Adipose tissue (tissue), 3 donors: ENCODE measurements around the gene LSMEM2. TPM values are rescaled to one million over a fixed set of nuclear protein-coding genes. Genes with fewer than 3 reads are reported as not detected.
A peak's percentile ranks its signal among the peaks of the same experiment; 100 is the strongest.

ENCODE experiments used
- H3K27ac ChIP-seq: one replicate; pipeline ENCODE4 v1.5.1; 2013; ENCODE audit warnings: low read depth, low read length
- WGBS, 3 donors: extraction: QIAGEN DNeasy Blood & Tissue Kit; methylation state at CpG; one replicate each; pipeline ENCODE4 v1.1.7; 2013; 5-methylcytosine and 5-hydroxymethylcytosine counted together
- polyA plus RNA-seq, 3 donors: library from polyadenylated mRNA; stranded (reverse); fragments of 200-250 nt; gene quantifications; one replicate each; pipeline ENCODE4 v1.2.3, GENCODE V29; 2013
- donor health status: healthy with polysubstance abuse.
- donor health status: Bipolar disorder and iron deficiency.
- donor health status: healthy.

Gene LSMEM2
- under 1 TPM in 2 of 3 donors, not detected in 1; 0.15 TPM for polyA plus RNA-seq

DNA sequence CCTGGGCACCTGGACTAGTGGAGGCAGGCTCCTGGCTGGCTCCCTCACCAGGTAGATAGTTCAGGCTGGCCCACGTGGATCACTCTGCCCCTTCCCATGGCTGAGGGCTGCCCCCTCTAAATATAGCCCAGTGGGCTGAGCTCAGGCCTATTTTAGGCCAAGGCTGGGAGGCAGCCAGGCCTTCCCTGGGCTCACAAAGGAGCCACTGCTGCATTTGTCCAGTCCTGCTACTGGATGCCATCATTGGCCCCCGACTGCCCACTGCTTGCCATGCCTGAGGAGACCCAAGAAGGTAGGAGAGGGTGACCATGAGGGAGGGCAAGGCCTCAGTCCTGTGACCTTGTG lies at the start of gene LSMEM2:
Gene LSMEM2, plus strand, starts transcription at position 208 of the 345 bp plus-strand sequence. Its CDS starts 27 bp downstream, at position 235.
- WGBS, 3 donors = 49 to 63% (median 53%) methylated on average over 2 of the region's 2 CpGs
- no peak within 1 kb of the TSS for H3K27ac ChIP-seq

DNA sequence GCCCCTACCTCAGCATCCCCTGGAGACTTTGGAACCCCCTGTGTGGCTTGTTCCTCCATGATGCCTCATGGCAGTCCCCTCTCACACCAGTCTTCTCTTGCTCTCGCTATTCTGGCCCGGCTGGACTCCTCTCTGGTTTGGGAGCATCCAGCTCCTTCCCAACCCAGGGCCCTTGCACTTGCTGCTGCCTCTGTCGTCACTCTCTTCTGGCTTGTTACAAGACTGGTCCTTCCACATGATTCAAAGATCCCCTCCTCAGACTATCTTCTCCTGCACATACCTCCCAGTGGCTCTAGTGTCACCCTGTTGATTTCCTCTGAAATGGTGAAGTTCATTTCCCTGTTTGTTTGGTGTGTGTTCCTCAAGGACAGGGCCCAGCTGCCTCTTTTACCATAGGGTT lies 49.4 kb upstream of the LSMEM2 start:
- no peak overlapping the region for H3K27ac ChIP-seq
- 87 to 97% (median 91%) methylated on average over 3 of the region's 3 CpGs for WGBS, 3 donors

DNA sequence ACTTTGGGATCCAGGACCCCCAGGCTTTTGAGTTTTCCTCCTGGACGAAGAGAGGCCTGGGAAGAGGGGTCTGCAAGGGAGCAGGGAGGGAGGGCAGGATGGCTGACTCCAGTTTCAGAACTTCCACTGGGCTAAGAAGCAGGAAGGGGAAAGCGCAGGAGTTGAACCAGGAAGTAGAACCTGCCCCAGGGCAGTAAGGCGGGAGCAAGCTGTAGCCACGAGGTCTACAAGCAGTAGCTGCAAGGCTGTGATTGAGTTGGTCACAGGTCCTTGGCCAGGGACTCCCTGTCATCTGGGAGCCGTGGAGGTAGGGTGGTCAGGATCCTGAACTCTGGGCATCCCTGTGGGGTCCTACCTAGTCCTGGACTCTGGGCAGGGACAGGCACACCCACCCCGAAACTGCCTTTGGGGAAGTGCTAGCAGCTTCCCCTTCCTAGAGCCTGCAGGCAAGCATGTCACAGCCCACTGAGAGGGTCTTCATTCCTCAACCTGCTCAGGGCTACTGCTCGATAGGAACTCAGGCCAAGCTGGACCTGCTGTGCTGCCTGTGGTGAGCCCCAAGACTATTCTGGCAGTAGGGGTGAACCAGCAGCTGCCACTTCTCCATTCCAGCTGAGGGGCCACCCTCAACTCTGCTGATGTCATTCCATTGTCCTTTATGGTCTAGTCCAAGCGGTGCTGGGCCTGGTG lies 48.6 kb upstream of the LSMEM2 start:
- 70 to 80% (median 71%) methylated on average over 8 of the region's 8 CpGs for WGBS, 3 donors
- H3K27ac ChIP-seq = no peak overlapping the region

DNA sequence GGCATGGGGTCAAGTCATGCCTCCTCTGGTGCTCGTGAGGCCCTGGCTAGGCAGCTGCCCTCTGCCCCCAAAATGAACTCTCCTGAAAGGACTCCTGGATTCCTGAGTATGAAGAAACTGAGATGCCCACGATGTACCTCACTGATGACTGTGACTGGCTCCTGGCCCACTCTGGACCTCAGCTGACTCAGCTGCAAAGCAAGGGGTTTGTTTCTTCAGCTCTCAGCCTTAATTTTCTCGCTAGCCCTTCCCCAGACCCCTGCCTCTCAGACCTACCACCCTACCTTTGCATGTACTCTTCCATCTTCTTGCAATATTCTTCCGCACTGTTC lies 48.1 kb upstream of the LSMEM2 start:
- H3K27ac ChIP-seq = no peak overlapping the region
- 80 to 88% (median 84%) methylated on average over 4 of the region's 4 CpGs for WGBS, 3 donors

DNA sequence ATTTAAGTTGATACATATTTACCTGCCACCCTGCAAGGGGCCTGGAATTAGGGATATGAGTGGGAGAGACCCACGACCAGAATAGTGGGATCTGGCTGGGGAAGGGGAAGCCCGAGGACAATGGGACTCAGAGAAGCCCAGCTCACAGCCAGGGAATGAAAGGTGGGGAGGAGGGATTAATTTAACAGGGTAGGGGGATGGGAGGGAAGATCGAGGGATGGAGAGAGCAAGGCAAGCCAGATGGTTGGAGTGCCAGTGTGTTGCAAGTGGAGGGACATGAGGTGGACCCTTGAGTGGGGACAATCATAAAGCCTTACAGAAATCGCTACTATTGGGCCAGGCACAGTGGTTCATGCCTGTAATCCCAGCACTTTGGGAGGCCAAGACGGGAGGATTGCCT lies 47.3 kb upstream of the LSMEM2 start:
- H3K27ac ChIP-seq = no peak overlapping the region
- 76 to 85% (median 84%) methylated on average over 5 of the region's 5 CpGs for WGBS, 3 donors

DNA sequence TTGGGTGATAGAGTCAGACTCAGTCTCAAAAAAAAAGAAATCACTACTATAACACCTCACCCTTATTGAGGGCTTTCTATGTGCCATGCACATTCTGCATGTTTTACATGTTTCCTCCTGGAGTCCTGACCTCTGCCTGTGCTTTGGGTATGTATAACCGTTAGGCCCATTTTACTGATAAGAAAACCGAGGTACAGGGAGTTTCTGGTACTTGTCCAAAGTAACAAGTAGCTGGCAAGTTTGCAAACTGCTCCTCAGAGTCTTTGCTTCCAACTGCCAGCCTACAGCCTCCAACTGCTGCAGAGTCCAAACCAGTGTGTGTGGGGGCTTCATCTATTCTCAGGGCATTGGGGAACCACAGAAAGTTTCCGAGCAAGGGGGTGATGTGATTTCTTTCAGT lies 46.6 kb upstream of the LSMEM2 start:
- WGBS, 3 donors = 66 to 88% (median 75%) methylated on average over 3 of the region's 3 CpGs
- H3K27ac ChIP-seq = no peak overlapping the region

DNA sequence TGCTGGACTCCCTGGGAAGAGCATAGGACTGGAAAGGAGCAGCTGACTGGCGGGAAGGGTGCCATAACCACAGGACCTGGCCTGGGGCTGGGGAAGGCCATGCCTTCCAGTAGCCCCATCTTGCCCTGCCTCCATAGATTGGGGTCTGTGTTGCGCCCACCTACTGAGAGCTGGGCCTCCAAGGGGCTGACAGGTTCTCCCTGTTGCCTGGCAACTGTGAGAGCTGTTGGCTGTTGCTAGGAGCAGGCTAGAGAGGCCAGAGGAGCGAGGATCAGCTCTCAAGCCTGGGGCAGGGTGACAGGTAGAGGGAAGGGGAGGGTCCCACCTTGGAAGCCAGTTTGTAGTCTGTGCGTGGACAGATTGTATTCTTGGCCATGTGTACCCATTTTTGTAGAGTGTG lies 45.7 kb upstream of the LSMEM2 start:
- no peak overlapping the region for H3K27ac ChIP-seq
- WGBS, 3 donors = 89 to 97% (median 92%) methylated on average over 4 of the region's 4 CpGs

DNA sequence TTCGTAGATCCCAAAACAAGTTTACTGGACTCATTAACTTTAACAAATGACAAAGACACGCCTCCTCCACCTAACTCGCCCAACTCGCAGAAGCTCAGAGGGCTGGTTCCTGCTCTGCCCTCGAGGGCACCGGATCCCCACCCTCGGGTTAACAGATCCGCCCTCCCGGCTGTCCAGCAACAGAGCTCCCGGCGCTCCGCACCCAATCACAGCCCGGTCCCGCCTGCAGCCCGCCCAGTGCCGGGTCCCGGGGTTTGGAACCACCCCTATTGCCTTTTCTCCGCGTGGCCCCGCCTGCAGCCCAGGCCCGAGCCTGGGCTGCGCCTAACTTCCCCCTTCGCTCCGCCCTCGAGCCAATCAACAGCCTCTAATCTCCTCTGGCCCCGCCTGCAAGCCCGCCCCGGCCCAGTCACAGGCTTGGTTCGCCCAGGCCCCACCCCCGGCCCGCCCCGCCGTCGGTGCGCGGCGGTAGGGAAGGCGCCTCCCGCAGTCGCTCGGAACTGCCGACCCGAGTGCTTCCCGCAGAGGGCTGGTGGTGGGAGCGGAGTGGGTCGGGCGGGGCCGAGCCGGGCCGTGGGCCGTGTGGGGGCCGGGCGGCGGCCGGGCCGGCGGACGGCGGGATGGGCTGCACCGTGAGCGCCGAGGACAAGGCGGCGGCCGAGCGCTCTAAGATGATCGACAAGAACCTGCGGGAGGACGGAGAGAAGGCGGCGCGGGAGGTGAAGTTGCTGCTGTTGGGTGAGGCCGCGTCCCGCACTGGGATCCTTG lies 43.0 kb upstream of the LSMEM2 start, which contains the start of gene GNAI2:
Gene GNAI2, plus strand, starts transcription at position 489 of the 768 bp plus-strand sequence. Its CDS starts 132 bp downstream, at position 621.
- WGBS, 3 donors = 0 to 1% (median 1%) methylated on average over 71 to 75 of the region's 75 CpGs

DNA sequence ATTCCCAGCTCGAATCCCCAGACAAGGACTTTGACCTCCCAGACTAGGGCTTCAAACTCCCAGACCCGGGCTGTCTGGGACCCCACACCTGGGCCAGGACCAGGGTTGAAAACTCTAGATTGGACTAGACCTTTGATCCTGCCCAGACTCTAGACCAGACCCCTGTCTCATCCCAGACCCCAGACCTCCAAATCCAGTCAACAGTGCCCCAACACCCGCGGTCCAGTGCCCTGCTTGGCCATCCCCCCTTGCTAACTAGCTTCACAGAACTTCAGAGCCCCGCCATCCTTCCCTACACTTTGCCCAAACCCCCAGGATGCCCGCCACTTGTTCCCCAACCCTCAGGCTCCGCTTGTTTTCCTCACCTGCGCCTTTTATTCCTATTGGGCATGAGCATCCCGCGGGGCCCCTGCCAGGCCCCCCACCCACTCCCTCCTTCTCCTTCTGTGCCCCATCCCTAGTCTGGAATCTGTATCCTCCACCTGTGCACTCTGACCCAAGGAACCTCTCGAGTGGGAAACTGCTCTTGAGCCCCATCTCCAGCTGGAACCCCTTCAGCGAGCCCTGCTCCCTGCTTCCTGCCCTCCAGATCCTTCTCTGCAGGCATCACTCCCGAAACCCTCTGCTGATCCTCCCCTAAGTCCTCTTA lies 42.3 kb upstream of the LSMEM2 start:
- 1 to 10% (median 2%) methylated on average over 13 of the region's 13 CpGs for WGBS, 3 donors
- H3K27ac ChIP-seq = peak overlapping the region; percentile 38

More for the DNA sequence above, 43.0 kb upstream of the LSMEM2 start, which contains the start of gene GNAI2:
- H3K27ac ChIP-seq = peak within 1 kb of the TSS; percentile 38

DNA sequence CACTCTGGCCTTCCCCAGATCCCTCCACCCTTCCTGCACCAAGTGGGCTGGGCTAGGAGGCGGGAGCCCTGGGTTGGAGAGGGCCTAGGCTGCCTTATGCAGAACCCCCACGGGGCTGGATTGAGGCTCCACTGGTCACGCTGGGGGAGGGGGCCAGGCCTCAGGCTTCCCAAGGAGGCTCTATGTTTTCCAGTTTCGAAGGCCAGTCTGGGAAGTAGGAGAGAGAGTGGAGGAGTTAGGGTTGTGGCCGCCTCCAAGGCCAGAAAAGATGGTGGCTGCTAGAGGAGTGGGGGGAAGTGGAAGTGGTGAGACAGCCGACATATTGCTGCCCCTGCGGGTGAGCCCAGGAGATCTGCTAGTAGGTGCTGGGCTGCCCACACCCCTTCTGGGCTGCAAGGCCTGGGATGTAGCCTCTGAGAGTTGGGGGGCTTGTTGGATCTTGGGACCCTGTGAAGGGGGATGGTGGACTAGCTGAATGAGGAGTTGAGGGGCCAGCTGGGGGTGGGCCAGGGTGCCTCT lies 41.7 kb upstream of the LSMEM2 start:
- peak overlapping the region; percentile 62 for H3K27ac ChIP-seq
- WGBS, 3 donors = 1 to 27% (median 6%) methylated on average over 7 of the region's 7 CpGs

DNA sequence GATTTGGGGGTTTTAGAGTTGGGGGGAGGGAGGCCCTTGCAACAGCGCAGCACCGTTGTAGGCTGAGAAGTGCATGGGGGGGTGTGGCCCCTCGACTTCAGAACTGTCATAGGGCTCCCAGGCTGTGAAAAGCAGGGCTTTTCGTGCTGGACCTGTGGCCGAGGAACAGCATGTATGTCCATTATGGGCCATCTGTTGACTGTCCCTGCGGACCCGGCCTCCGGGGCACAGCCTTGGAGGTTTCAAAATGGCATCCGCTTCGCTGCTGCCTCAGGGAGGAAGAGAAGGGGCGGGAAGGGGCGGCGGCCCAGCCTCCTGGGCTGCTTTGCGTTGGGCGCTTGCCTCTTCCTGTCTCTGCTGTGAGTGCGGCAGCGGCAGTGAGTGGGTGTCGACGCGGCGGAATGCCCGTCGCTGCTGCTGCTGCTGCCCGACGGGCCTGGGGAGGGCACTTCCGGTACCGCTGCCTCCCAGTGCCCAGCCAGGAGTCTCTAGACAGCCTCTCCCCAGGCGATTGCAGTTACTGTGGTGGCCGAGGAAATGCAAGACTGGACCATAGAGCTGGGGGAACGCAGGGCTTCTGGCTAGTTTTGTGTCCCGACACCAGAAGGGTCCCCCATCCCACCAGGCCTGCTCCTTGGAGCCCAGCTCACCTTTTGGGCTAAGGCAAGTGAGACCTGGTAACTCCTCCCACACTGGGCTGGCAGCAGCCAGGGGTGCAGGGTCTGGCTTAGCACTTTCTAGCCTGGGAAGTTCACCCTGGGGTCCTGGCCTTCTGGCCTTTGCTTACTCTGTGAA lies 40.9 kb upstream of the LSMEM2 start:
- H3K27ac ChIP-seq = peak overlapping the region; percentile 63
- WGBS, 3 donors = 0 to 10% (median 1%) methylated on average over 31 of the region's 31 CpGs

DNA sequence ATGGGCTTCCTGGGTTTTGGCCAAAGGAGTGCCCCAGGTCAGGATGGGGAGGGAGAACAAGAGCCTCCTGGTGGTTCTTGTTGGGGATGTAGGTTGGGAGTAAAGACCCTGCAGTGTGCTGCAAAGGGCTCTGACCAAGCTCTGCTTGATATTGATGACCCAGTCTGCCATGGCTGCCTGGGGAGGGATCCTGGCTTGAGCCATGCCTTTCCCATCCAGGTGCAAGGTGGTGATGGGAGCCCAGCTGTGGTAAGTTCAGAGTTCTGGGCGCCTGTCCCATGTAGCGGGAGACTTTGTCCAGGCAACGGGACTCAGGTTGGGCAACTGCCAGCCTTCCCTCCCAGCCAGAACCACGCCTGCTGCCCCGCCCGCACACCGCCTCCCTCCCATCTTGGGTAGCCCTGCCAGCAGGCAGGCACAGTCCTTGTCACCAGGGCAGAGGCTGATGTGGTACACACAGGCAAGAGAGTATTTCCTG lies 40.3 kb upstream of the LSMEM2 start:
- 7 to 22% (median 14%) methylated on average over 7 of the region's 7 CpGs for WGBS, 3 donors
- peak overlapping the region; percentile 63 for H3K27ac ChIP-seq

DNA sequence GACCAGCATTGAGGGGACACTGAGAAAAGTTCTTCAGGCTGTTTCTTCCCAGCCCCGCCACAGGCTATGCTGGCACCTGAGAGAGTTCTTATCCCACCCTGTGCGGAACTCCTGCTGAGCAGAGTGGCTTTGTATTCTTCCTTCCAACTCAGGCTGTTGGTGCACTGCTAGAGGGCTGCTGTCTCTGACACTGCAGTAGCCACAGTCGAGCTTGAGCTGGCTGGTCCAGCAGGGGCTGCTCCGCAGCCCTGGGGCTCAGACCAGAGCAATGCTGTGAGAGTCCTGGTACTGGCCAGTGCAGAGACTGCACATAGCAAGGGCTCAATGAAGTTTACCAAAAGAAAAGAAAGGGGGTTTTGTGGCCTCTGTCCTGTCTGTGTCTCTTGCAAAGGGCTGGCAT lies 39.2 kb upstream of the LSMEM2 start:
- peak overlapping the region; percentile 43 for H3K27ac ChIP-seq
- 65 to 70% (median 69%) methylated on average over 4 of the region's 4 CpGs for WGBS, 3 donors

DNA sequence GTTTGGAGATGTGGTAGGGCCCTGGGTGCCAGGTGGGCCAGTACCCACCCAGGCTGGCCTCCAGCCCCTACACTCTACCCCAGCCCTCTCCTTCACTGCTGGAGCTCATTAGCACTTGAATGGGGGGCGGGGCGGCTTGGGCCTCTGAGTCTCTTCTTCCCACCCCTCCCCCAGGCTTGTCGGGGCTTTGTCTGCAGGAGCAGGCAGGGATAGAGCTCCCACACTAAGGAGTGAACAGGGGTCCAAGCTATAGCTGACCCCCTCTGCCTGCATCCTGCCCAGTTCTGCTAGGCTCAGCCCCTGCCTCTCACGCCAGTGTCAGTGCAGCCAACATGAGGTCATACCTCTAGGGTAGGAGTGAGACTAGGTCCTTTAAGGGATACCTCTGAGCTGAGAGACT lies 37.7 kb upstream of the LSMEM2 start:
- peak overlapping the region; percentile 28 for H3K27ac ChIP-seq
- WGBS, 3 donors = 62 to 68% (median 66%) methylated on average over 4 of the region's 4 CpGs

DNA sequence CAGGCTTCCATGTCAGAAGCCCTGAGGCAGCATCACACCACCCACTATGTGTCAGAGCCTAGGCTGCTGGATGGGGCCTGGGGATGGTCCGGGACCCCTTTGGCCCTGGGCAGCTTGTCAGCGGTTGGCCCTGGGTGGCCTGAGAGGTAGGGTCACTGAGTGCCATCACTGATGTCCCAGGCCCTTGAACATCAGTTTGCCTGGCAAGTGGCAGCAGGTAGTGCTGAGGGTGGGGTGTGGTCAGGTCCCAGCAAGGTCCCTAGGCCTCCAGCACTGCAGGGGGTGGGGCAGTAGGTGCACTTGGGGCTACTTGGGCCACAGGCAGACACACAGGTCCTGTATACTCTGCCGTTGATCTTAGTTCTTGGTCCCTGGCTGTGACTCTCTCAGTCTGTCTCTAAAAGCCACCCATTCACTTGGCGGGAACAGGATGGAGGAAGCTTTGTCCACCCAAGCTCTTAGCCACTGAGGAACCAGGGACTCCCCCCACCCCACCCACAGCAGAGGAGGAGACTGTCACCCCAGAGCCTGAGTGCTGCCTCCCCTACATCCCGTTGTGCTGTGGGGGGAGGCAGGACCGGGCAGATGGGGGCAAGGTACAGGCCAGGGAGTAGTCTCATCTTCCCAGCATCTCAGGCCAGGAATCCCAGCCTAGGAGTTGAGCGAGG lies 37.0 kb upstream of the LSMEM2 start:
- WGBS, 3 donors = 40 to 76% (median 48%) methylated on average over 7 of the region's 7 CpGs
- peak overlapping the region; percentile 55 for H3K27ac ChIP-seq

DNA sequence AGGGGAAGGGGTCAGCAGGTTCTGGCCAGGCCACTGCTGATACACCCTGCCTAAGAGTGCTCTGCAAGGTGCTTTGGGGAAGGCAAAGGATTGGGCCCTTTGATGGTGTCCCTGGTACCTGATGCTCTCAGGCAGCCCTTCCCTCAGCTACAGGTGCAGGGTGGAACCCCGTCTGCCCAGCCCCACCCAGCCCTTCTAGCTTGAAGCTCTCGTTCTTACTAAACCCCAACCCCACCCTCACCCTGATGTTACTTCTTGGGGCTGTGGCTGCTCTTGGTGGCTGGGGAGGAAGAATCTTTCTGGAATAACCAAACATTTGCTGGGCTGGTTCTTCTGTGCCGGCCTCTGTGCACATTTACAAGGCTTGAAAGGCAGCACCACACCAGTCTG lies 36.5 kb upstream of the LSMEM2 start:
- 15 to 75% (median 25%) methylated on average over 3 of the region's 3 CpGs for WGBS, 3 donors
- H3K27ac ChIP-seq = peak overlapping the region; percentile 82

DNA sequence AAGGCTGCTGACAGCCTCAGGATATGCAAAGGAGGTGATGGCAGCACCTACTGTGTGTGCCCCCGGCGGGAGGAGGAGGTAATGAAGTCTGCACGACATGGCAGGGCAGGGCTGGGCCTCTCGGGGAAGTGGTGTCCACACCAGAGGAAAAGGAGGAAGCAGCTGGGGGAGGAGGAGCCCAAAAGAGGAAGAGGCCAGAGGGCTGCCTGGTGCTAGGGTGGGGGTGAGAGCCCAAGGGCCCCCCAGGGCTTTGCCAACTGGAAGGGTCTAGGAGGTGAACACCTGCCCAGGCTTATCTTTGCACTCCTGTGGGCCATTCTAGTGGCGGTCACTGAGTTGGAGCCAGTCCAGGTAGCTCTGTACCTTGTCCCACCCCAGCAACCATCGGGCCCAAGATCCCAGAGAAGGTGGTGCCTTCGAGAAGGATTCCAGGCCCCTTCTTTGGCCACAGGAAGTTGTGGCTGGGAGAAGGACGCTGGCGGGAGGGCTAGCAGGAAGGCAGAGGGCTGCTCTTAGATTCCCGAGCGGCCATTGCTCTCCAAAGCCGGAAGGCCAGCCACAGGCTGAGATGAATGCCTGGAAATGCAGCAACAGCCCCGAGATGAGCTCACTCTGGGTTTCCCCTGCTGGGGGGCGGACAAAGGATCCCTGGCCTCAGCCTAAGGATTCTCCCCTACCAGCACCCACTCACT lies 35.9 kb upstream of the LSMEM2 start:
- 9 to 53% (median 17%) methylated on average over 13 to 14 of the region's 14 CpGs for WGBS, 3 donors

More for the DNA sequence above, 35.9 kb upstream of the LSMEM2 start:
- H3K27ac ChIP-seq = peak overlapping the region; percentile 82
